GM20431 (cell line): ENCODE results near the gene C2.
"Not testable (repeated sequence)": the region's sequence is repeated elsewhere in the genome, so short reads cannot be mapped to it uniquely, and the experiment has no call there.

Experiments
- in situ Hi-C: fragments of 300-500 bp; cut with MseI, MboI; formaldehyde crosslinking; loops from one replicate; pipeline ENCODE4 v1.15.0; 2020; ENCODE audit warnings: low sequenced_read_pairs; ENCODE audit not compliant: unreplicated experiment

The C2 gene

GRCh38 chr6:31919624-31920303 lies 7.8 kb upstream of the C2 start:
- in situ Hi-C loops: no loop called here

GRCh38 chr6:31920811-31921210 lies 6.7 kb upstream of the C2 start:
- in situ Hi-C loops: no loop called here

GRCh38 chr6:31922942-31923341 lies 4.6 kb upstream of the C2 start:
- in situ Hi-C loops: no loop called here

- in situ Hi-C loops: no loop called here
Measured at GRCh38 chr6:31927863-31928671, 550 bp downstream of the C2 start.

- in situ Hi-C loops: no loop called here
Measured at GRCh38 chr6:31928672-31928939, 1.1 kb downstream of the C2 start.

GRCh38 chr6:31930962-31931361 lies 3.4 kb downstream of the C2 start:
- in situ Hi-C loops: no loop called here

GRCh38 chr6:31932137-31932536 lies 4.6 kb downstream of the C2 start:
- in situ Hi-C loops: not testable (repeated sequence)

- in situ Hi-C loops: no loop called here
Measured at GRCh38 chr6:31933537-31933936, 6.0 kb downstream of the C2 start.

GRCh38 chr6:31935021-31935420 lies 7.5 kb downstream of the C2 start:
- in situ Hi-C loops: no loop called here

- in situ Hi-C loops: no loop called here
Measured at GRCh38 chr6:31935823-31936222, 8.3 kb downstream of the C2 start.

- in situ Hi-C loops: no loop called here
Measured at GRCh38 chr6:31940256-31940664, 12.7 kb downstream of the C2 start.

GRCh38 chr6:31943742-31944141 lies 16.2 kb downstream of the C2 start:
- in situ Hi-C loops: no loop called here

GRCh38 chr6:31945154-31945506 lies 17.6 kb downstream of the C2 start:
- in situ Hi-C loops: no loop called here

- in situ Hi-C loops: no loop called here
Measured at GRCh38 chr6:31945507-31946369, 18.2 kb downstream of the C2 start, which contains the start of gene CFB. CFB (plus strand) TSS chr6:31946095; CDS start chr6:31946222, 127 bp downstream.

- in situ Hi-C loops: no loop called here
Measured at GRCh38 chr6:31946370-31946885, 18.9 kb downstream of the C2 start.

- in situ Hi-C loops: no loop called here
Measured at GRCh38 chr6:31947070-31947675, 19.7 kb downstream of the C2 start.

- in situ Hi-C loops: no loop called here
Measured at GRCh38 chr6:31947864-31948263, 20.3 kb downstream of the C2 start.

- in situ Hi-C loops: no loop called here
Measured at GRCh38 chr6:31948306-31948705, 20.8 kb downstream of the C2 start.

- in situ Hi-C loops: no loop called here
Measured at GRCh38 chr6:31948753-31949413, 21.4 kb downstream of the C2 start.
